Globus pallidus (tissue), 1 donor: ENCODE measurements around the gene PCDH9.

Experiments
- DNase-seq: peaks from one replicate; pipeline ENCODE4 v3.0.0-alpha.2; 2015; ENCODE audit warnings: low spot score

Gene PCDH9

DNA sequence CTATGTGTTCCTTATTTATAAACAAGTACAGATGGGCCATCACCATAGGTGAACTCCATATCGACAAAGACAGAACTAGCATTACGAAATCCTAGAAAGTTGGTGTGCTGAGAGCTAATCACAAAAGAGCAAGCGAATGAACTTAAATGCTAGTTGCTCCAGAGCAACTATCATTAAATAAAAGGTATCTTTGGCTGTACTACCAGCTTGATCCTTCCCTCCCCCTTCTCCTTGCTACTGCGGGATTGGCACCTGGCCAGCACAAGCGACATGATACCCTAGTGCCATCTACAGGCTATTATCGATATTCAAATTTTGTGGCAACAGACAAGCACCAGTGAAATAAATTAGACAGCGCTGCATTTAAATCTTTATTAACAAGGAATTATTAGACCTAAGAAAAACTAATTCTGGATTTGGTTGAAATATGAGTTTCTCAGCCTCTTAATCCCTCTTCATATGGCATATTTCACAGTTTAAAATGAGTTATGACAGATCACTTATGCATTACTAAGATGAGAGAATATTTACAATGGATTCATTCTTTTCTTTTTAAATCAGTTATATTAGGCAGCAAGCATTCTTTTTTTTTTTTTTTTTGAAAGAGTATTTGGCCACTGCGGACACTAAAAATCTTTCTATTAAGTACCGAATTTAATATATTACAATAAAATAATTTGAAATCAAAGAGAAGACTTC lies 5.8 kb downstream of the PCDH9 start:
- peak; percentile 93 for DNase-seq

DNA sequence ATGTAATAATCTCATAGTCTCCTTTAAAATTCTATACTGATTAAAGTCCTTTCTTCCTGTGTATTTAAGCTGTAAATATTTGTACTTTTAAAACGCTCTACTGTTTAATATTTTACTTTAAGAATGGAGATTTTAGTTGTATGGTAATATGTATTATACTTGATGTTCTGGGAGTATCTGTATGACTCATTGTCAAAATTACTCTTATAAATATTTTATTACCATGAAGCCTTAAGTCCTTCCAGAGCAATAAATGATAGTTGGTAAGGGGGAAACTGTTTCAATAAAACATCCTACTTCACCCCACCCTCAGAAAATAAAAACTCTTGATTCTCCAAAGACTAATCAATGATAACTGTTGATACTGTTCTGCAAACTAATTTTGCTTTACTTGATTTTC lies 6.4 kb downstream of the PCDH9 start:
- DNase-seq, result no peak

DNA sequence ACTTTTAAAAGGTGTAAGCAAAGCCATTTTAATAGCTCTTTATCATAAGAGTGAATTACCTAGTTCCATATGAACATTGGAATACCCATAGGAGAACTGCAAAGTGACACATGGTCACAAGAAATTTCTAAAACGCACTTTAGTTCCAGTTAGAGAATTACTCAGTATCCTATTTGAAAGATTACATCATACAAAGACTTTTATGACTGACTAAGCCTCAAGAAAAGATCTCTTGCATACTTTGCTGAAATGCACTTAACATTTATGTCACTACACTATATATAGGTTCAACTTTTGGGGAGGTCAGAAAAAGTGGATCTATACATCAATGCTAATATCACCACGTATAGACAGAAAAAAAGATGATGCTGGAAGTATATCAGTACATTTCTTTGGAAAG lies 7.1 kb downstream of the PCDH9 start:
- DNase-seq, result no peak

DNA sequence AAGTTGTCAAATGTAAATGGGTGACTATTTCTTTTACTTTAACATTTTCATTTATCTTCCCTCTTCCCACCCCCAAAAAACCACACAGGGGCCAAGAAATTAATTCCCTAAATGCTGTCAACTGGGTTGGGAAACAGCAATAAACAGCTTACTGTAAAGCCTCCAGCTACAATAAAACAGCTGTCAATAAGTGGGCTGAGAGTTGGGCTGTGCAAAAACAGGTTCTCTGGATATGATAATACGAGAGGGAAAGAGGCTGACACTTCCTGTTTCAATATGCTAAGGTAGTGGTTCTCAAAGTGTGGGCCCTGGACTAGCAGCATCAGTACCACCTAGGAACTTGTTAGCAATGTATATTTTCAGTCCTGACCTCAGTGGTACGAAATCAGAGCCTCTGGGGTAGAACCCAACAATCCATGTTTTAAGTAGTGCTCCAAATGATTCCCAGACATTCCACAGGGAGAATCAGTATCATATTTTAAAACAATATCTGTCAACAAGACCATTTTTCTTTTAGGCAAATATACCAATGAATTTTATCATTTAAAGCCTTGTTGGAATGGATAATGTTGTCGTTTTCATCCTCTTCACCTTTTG lies 8.4 kb downstream of the PCDH9 start:
- DNase-seq, result no peak

DNA sequence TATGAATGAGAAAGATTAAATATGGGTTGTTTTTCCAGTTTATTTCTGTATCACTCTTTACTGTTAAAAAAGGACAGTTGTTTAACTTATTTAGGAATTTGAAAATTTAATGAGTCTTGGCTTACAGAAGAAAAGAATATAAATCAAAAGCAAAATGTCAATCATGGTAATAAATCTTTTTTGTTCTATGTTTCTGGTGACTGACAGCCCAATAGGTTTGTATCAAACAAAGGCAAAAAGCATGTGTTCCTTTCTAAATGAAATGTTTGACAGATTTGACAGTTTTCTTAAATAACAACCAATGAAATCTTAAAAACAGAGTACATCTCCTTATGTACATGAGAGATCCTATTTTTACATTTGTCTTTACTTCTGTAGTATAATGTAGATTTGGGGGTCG lies 11.0 kb downstream of the PCDH9 start:
- DNase-seq, result no peak

DNA sequence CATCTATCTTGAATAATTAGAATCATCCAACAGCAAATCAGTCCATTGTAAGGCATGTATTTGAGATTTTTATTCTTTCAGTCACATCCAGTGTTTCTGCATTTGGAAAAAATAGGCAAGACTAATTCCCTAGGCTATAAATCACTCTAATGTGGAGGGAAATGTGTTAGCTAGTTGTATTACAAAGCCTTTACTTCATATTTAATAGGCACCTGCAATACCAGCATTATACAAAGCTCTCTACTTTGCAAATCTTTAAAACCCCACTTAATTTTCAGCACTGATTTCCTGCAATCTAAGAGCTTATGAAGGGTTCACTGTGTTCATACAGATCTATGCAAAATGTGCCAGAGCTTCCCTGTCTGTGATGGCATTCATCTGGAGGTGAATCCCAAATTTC lies 12.3 kb downstream of the PCDH9 start:
- no peak for DNase-seq

DNA sequence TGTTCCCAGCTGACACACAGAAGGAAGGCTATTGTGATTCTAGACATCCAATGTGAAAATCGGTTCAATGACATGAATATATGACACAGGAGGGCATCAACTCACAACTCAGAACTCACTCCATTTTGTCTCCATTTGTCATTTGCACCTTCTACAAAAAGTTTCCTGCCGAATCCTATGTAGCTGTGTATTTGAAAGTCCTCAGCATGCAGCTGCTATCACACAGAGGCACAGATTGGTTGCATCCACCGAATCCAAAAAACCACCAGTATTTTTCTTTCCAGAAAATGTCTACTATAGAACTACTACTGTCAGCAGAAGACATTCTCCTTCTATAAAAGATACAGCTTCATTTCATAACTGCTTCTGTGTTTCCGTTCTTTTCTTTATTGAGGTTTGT lies 13.3 kb downstream of the PCDH9 start:
- no peak for DNase-seq

DNA sequence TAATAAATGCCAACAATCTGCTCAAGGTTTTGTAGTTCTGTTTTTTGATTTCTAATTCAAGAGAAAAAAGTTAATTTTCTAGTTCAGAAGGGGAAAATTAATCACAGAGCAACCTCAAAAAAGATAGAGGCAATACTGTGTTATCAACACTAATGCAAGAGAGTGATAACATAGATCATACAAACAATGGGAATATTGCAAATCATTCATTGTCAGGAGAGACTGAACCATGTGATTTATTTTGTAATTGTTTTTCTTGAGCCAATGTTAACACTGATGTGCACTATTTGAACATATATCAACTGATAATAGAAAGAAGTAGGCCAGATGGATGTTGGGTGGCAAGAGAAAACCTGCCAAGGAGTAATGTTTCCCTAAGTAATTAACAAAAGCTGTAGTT lies 19.9 kb downstream of the PCDH9 start:
- no peak for DNase-seq

DNA sequence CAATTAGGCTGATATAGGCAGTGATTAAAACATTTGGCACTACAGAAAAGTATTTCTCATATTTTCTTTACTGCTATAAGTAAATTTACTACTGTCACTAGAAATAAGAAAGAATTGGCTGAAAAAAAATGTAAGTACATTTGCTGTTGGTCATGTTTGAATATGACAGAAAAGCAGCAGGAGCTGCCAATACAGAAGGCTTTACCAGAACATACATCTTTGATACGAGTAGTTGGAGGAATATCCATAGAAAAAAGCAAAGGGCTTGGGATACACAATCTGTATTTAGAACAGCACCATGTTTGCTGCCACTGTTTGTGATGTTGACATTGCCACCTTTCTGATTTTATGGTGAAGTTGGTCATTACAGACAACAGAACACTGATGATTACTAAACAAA lies 21.6 kb downstream of the PCDH9 start:
- DNase-seq, result no peak

DNA sequence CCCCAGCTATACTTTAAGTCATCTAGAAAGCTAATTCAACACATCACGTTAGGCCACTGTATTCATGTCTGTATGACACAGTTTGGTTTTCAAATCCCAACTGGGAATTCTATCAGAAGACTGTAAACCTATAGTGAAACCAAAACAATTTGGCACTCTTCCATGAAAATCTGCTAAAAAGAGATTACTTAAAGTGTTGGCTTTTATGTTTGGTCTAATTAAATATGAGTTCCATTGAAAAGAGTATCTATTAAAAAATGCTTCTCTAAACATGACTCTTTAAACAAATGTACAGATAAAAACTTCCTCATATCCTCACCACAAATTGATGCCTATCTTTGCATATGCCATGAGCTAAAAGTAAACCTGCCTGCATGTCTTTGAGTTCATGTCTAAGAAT lies 25.4 kb downstream of the PCDH9 start:
- no peak for DNase-seq

DNA sequence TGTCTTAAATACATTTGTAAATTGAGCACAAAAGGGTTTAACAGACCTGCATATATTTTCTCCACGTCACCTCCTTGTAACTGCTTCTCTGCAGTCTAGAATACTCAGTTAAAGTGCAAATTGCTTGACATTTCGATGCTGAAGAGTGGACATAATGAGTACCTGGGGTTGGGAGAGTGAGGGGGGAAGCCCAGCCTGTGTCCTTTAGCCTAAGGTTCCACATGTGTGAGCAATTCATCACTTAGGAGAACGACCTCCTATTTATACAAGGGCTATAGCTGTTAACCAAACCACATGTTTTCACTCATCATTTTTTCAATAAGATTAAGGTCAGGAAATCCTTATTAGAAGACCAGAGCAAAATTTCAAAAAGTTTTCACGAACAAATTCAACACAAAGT lies 29.5 kb downstream of the PCDH9 start:
- DNase-seq, result no peak

DNA sequence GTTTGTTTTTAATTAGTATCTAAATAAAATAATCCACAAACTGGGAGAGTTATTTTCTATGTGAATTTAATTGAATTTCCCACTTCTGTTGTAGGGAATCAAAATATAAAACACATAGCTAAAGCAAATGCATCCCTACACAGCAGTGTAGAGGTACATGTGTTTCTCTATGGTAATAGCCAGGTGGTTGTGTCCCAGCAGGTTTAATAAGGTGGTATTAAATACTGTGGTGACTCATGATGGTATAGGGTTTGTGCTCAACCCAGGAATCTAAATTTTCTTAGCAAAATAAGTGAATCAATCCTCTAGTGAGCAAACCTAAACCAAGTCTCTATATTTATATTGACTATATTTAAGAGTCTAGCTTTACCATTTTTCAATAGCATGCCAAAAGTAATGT lies 30.0 kb downstream of the PCDH9 start:
- DNase-seq, result no peak

DNA sequence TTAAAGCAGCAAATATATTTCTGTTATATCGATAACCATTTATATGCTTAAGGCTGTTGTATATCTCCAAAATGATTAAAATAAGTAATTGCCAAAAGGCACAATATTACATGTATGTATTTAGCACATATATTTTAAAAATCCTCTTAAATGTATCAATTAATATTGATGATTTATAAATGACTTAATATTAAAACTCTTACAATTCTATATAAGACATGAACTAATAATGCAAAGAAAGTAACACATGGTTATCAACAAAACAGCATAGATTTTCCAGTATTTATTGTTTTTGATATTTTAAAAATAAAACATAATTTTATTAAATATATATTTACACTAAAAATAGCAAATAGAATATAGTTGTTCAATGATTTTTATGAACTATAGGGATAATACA lies 32.4 kb downstream of the PCDH9 start:
- no peak for DNase-seq

DNA sequence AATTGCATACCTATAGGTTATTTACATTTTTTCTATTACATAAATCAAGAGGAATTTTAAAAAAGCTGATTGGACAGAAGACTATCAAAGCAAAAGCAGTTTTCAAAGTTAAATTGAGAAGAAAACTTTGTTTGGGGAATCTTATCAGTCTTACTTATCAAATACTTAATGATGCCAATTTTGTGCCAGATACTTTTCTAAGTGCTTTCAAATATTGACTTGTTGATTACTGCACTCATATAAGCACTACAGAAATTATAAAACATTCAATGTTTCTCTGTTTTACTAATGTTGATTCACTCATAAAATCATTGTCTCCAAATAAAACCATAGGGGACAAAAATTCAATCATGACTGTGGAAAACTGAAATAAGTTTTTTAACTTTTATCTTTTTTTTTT lies 36.2 kb downstream of the PCDH9 start:
- DNase-seq, result no peak

DNA sequence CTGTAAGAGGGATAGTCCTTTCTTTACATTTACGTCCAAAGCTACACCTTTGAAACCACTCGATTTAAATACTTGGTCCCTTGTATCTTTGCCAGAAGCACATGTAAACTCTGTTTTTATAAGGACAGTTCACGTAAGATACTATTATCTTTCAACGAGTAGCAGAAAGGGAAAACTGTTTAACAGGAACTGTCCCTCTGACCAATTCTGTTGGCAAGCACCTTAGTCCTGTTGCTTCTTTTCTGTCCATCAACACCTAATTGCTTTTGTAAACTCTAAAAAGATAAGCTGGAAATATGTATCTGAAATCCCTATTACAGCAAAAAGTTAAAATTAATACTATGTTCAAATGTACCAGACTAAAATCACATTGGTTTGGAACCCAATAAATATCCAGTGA lies 37.4 kb downstream of the PCDH9 start:
- DNase-seq, result no peak

DNA sequence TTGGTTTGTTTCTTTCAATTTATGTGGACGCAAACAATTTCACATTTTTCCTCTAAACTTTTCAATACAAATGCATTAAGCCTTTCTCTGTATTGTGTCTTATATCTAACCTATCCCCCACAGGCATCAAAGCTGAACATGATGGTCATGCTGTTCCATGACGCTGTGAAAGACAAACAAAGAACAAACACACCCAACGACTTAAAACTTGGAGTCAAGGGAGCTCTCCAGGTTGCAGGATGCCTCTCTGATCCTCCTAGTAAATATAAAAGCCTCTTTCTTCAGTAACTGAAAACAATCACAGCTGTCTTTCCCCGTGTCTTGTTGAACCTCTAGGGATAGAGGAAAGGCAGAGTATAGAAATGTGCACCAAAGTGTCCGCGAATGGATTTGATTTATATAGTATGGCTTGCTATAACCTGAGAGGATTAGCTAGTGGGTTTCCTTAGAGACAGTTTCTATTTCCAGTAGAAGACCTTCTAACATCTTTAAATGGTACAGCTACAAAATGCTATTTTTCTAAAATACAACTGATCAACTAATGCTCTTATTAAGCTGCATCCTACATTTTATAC lies 43.1 kb downstream of the PCDH9 start:
- peak; percentile 41 for DNase-seq

DNA sequence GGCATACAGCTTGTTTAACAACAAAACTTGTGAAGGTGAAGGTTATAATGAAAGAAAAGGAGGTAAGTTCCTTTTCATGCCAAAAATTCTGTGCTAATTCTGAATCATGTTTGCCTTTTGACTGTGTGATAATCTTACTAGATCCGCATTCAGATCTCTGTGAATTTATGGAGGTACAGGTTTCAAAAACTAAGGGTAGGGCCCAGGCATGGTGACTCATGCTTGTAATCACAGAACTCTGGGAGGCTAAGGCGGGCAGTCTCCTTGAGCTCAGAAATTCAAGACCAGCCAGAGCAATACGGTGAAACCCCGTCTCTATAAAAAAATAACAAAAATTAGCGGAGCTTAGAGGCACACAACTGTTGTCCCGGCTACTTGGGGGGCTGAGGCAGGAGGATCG lies 45.9 kb downstream of the PCDH9 start:
- DNase-seq, result no peak

DNA sequence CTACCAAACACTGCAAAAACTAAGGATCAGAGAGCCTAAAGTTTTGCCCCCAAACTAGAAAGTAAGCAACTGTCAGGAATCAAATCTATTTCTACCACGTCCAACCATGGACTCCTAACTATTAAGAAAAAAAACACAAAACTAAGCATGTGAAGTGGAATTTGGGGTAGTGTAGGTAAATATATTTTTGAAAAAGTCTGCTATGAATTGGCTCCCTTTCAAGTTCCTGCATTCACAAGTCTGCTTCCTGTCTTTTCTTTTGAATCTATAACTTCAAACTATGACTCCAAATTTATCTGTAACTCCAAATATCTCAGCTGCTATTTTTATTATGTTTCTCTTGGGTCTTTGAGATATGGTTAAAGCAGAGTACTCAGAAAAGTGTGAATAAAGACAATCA lies 47.0 kb downstream of the PCDH9 start:
- no peak for DNase-seq

DNA sequence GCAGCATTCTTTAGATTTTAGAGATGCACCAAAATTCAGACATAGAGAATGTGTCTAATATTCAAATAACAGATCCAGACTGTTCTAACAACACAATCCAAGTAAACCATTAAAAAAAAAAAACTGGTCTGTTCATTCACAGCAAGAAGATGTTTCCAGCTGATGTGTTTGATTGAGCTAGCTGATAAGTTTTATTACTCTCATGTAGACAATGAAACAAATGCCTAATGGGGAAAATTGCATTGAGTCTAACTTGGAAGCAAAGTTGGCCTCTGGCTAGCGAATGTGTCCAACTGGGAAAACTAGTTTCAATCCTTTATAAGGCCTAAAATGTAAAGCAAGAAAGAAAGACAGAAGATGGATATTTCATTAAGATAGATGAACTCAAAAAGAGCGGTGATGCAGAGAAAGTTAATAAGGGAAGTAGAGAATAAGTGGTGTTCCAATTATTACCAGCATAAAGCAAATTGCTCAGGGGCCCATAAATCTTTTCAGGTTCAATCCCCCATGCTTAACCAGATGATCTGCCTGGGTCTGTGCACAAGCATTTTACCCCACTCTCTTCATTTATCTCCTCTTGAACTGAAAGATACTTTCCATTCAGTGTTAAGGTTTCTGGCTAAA lies 54.2 kb downstream of the PCDH9 start:
- no peak for DNase-seq

DNA sequence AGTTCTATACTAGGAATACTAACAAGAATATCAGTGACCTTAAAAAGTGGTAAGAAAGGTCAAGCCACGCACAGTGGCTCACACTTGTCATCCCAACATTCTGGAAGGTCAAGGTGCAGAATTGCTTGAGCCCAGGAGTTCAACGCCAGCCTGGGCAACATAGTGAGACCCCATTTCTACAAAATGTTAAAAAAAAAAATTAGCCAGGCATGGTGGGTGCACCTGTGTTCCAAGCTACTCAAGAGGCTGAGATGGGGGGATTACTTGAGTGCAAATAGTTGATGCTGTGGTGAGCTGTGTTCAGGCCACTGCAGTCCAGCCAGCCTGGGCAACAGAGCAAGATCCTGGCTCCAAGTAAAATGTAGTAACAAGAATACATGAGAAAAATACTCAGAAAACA lies 61.8 kb downstream of the PCDH9 start:
- DNase-seq, result no peak

DNA sequence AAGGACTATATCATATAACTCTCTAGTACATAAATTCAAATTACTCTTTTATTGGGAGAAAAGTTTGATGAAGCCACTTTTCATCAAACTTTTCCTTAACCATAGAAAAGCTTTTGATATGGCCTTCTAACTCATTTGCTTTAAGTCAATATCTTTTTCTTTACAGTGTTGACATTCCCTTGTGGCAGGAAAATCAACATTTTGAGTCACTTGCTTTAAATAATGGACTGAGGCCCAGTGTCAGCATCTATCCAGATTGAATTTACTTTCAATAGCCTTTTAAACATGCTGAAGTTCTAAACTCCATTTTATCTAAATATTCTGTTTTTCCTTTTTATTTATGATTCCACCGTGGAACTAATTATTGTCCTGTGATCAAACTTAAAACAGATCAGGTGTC lies 62.7 kb downstream of the PCDH9 start:
- DNase-seq, result no peak

DNA sequence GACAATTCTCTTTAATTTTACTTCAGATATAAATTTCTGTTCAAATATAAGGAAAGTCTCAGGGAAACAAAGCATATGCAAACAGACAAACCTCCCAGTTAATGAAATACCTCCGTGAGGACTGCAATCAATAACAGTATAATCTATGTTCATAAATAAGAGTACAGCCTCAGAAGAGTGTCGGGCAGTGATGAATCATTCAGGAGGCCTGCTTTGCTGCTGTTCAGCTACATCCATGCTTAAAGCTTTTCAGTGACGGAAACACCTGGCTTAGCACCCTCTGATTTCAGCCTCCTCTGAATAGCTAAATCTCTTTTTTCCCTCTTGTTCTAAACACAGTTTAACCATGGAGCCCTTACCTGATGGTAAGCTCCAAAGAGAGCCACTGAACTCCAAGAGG lies 69.0 kb downstream of the PCDH9 start:
- no peak for DNase-seq

DNA sequence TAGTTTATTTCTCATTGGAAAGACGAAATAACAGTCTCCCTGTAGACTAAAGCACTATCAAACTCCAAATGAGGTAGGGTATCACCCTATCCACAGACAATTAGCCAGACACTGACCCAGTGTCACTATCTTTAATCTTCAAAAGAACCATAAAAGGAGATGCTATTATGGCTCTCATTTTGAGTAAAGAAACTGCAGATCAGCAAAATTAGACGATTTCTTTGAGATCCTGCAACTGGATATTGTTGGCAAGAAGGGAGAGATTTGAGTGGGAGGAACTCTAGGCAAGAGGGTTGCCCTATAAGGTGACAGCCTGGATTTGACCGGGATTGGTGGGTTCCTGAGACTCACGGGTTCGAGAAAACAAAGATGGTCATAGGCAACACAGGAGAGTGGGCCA lies 71.2 kb downstream of the PCDH9 start:
- DNase-seq, result no peak

DNA sequence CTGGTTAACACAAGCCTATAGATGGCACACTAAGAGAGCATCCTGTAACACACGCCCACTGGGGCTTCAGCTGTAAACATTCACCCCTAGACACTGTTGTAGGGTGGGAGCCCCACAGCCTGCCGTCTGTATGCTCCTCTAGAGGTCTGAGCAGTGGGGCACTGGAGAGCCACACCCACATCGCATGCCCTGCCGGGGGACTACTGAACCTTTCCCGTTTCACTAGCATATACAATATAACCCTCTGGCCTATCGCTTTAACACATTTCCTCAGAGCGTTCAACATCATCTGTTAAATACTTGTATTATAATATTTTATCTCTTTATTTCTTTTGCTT lies 73.4 kb downstream of the PCDH9 start:
- no peak for DNase-seq
